H1 (cell line): ENCODE measurements around the gene FCN2. TPM values are rescaled to one million over a fixed set of nuclear protein-coding genes. Genes with fewer than 3 reads are reported as not detected.

ENCODE experiments used
- CTCF ChIA-PET: fragments of 300-600 bp; sonication (Branson Sonifier 250); formaldehyde crosslinking; loops from one replicate; lab custom pipeline; 2021; ENCODE audit not compliant: partially characterized antibody; lab: Charles Lee
- POLR2A ChIA-PET: fragments of 300-600 bp; sonication (Branson Sonifier 250); formaldehyde crosslinking; loops from one replicate; lab custom pipeline; 2021; ENCODE audit warnings: inconsistent platforms; ENCODE audit not compliant: partially characterized antibody; lab: Charles Lee
- DNase-seq, 2 experiments: peaks; one replicate each; pipeline versions ENCODE4 v3.0.0 to v3.0.0-alpha.2; 2010 to 2022; ENCODE audit warnings: low spot score in 2 of 2, low read depth in 1 of 2, mixed read lengths in 1 of 2
- FAIRE-seq: peaks from 2 replicates; lab custom pipeline; 2011; peaks lifted over from hg19 to GRCh38; lab: Jason Lieb, UNC
- H2AFZ ChIP-seq: 2 replicates; pipeline ENCODE4 v1.8.1; 2012; ENCODE audit warnings: low read length, inconsistent platforms
- H2AK5ac ChIP-seq: 2 replicates; pipeline ENCODE4 v1.6.1; 2013; ENCODE audit warnings: low read depth, low read length
- H2BK120ac ChIP-seq: replicated peaks from 2 replicates; pipeline ENCODE3; 2013; ENCODE audit warnings: low read depth, low read length, inconsistent platforms
- H2BK12ac ChIP-seq: 2 replicates; pipeline ENCODE4 v1.6.1; 2013; ENCODE audit warnings: low read depth, low read length
- H2BK15ac ChIP-seq: 2 replicates; pipeline ENCODE4 v1.6.1; 2013; ENCODE audit warnings: low read length
- H2BK20ac ChIP-seq: 2 replicates; pipeline ENCODE4 v1.6.1; 2013; ENCODE audit warnings: low read length
- H2BK5ac ChIP-seq: 2 replicates; pipeline ENCODE4 v1.6.1; 2013; ENCODE audit warnings: low read depth, low read length
- H3K14ac ChIP-seq: 2 replicates; pipeline ENCODE4 v1.6.1; 2013; ENCODE audit warnings: inconsistent platforms; ENCODE audit not compliant: insufficient read length
- H3K18ac ChIP-seq: 2 replicates; pipeline ENCODE4 v1.6.1; 2013; ENCODE audit warnings: low read length; ENCODE audit errors: extremely low read depth
- H3K23ac ChIP-seq: 2 replicates; pipeline ENCODE4 v1.6.1; 2013; ENCODE audit warnings: inconsistent platforms; ENCODE audit not compliant: insufficient read length
- H3K23me2 ChIP-seq: 2 replicates; pipeline ENCODE4 v1.6.1; 2013; ENCODE audit warnings: low read depth, low read length
- H3K27ac ChIP-seq: 2 replicates; pipeline ENCODE4 v1.6.1; 2011; ENCODE audit warnings: low read depth, low read length, inconsistent platforms
- H3K27me3 ChIP-seq, 4 experiments: replicated peaks in 1 of 4; 1 replicate in 1 of 4; 2 replicates in 3 of 4; pipeline versions ENCODE4 v1.6.1 to v1.8.1; 2011 to 2013; ENCODE audit warnings: low read length in 3 of 4, mild to moderate bottlenecking in 3 of 4, inconsistent platforms in 2 of 4, mixed read lengths in 2 of 4, moderate library complexity in 1 of 4; ENCODE audit not compliant: control insufficient read depth in 3 of 4, insufficient read depth in 3 of 4; ENCODE audit errors: extremely low read depth in 1 of 4
- H3K36me3 ChIP-seq, 4 experiments: 2 replicates each; pipeline versions ENCODE4 v1.6.1 to v1.8.1; 2011 to 2013; ENCODE audit warnings: mild to moderate bottlenecking in 4 of 4, low read length in 3 of 4, moderate library complexity in 2 of 4, control low read depth in 1 of 4, inconsistent platforms in 1 of 4; ENCODE audit not compliant: insufficient read depth in 4 of 4, control insufficient read depth in 2 of 4
- H3K4ac ChIP-seq: replicated peaks from 2 replicates; pipeline ENCODE3; 2013; ENCODE audit warnings: low read length, low read depth, mixed read lengths, inconsistent platforms; ENCODE audit not compliant: insufficient read length
- H3K4me1 ChIP-seq, 4 experiments: replicated peaks in 1 of 4; 1 replicate in 1 of 4; 2 replicates in 3 of 4; pipeline versions ENCODE4 v1.6.1 to v1.8.1; 2011 to 2013; ENCODE audit warnings: low read length in 3 of 4, inconsistent platforms in 2 of 4, mixed read lengths in 1 of 4; ENCODE audit not compliant: insufficient read depth in 4 of 4, control insufficient read depth in 3 of 4
- H3K4me2 ChIP-seq, 2 experiments: 2 replicates each; pipeline versions ENCODE4 v1.6.1 to v1.8.1; 2011 to 2013; ENCODE audit warnings: low read depth in 2 of 2, low read length in 2 of 2, control low read depth in 1 of 2, inconsistent platforms in 1 of 2, mild to moderate bottlenecking in 1 of 2; ENCODE audit not compliant: insufficient read depth in 1 of 2
- H3K4me3 ChIP-seq, 4 experiments: fragments of 200-600, 300-600 bp in 1 of 4; sonication (generic), shearing (Covaris generic), sonication (Bioruptor Twin) in 1 of 4; 2 replicates each; pipeline versions ENCODE4 v1.5.1 to v1.8.1; 2011 to 2016; ENCODE audit warnings: low read length in 4 of 4, low read depth in 3 of 4, control low read depth in 2 of 4, inconsistent platforms in 2 of 4, mild to moderate bottlenecking in 2 of 4, mixed read lengths in 1 of 4, moderate library complexity in 1 of 4; ENCODE audit not compliant: insufficient read depth in 2 of 4; ENCODE audit errors: extremely low read depth in 1 of 4
- H3K56ac ChIP-seq: replicated peaks from 2 replicates; pipeline ENCODE3; 2013; ENCODE audit warnings: low read depth, mild to moderate bottlenecking, mixed read lengths, low read length, inconsistent platforms; ENCODE audit not compliant: insufficient read length
- H3K79me1 ChIP-seq: 2 replicates; pipeline ENCODE4 v1.6.1; 2013; ENCODE audit warnings: low read depth, low read length, control low read depth
- H3K79me2 ChIP-seq, 2 experiments: 2 replicates each; pipeline versions ENCODE4 v1.6.1 to v1.8.1; 2012 to 2013; ENCODE audit warnings: low read length in 2 of 2, mild to moderate bottlenecking in 2 of 2, inconsistent platforms in 1 of 2; ENCODE audit not compliant: insufficient read depth in 2 of 2, control insufficient read depth in 1 of 2
- H3K9ac ChIP-seq, 4 experiments: replicated peaks in 1 of 4; 1 replicate in 1 of 4; 2 replicates in 3 of 4; pipeline versions ENCODE4 v1.6.1 to v1.8.1; 2011 to 2013; ENCODE audit warnings: low read depth in 3 of 4, low read length in 3 of 4, control low read depth in 2 of 4, mild to moderate bottlenecking in 2 of 4, moderate library complexity in 2 of 4, inconsistent platforms in 1 of 4; ENCODE audit errors: extremely low read depth in 1 of 4
- H3K9me3 ChIP-seq, 2 experiments: 2 replicates each; pipeline versions ENCODE4 v1.6.1 to v1.8.1; 2012 to 2013; ENCODE audit warnings: mild to moderate bottlenecking in 2 of 2, moderate library complexity in 2 of 2, control low read depth in 1 of 2, inconsistent platforms in 1 of 2, low read depth in 1 of 2, low read length in 1 of 2, mixed read lengths in 1 of 2; ENCODE audit not compliant: insufficient read depth in 2 of 2
- H4K20me1 ChIP-seq, 2 experiments: replicated peaks in 1 of 2; 2 replicates each; pipeline versions ENCODE3 to v1.8.1; 2011 to 2013; ENCODE audit warnings: inconsistent platforms in 2 of 2, low read length in 2 of 2, mild to moderate bottlenecking in 1 of 2; ENCODE audit not compliant: insufficient read depth in 2 of 2, control insufficient read depth in 1 of 2
- H4K5ac ChIP-seq: 2 replicates; pipeline ENCODE4 v1.6.1; 2013; ENCODE audit warnings: low read length, low read depth, mixed read lengths, inconsistent platforms; ENCODE audit not compliant: insufficient read length
- H4K8ac ChIP-seq: 2 replicates; pipeline ENCODE4 v1.8.0; 2013; ENCODE audit warnings: mild to moderate bottlenecking, moderate library complexity, low read length, inconsistent platforms; ENCODE audit not compliant: insufficient read depth; ENCODE audit errors: extremely low read depth
- H4K91ac ChIP-seq: replicated peaks from 2 replicates; pipeline ENCODE3; 2013; ENCODE audit warnings: low read length, mixed read lengths, inconsistent platforms; ENCODE audit not compliant: insufficient read length
- RNF2 ChIP-seq: fragments of 200-900, 300-1000 bp; sonication (generic); IDR thresholded peaks from 2 replicates; pipeline ENCODE4 v1.7.1; 2016; ENCODE audit warnings: borderline replicate concordance, low read depth, mild to moderate bottlenecking, antibody characterized with exemption, low read length; ENCODE audit not compliant: poor library complexity, severe bottlenecking; ENCODE audit errors: missing control alignments
- SP1 ChIP-seq: IDR thresholded peaks from 2 replicates; pipeline ENCODE4 v1.6.1; 2011; ENCODE audit warnings: low read depth, low read length
- WGBS, 2 experiments: shearing (Covaris generic) in 1 of 2; methylation state at CpG; one replicate each; pipeline versions ENCODE4 v1.1.6 to v1.1.7; 2013 to 2015; ENCODE audit warnings: low lambda C conversion rate in 2 of 2, mixed read lengths in 2 of 2, inconsistent platforms in 1 of 2, low coverage in 1 of 2, missing lambda C conversion rate in 1 of 2; ENCODE audit not compliant: insufficient replicate concordance in 2 of 2, insufficient coverage in 1 of 2, insufficient read length in 1 of 2; ENCODE audit errors: extremely low coverage in 1 of 2, missing lambda C conversion rate in 1 of 2; 5-methylcytosine and 5-hydroxymethylcytosine counted together
- polyA plus RNA-seq, 7 experiments: library from polyadenylated mRNA; depleted of rRNA in 3 of 7; stranded (reverse) in 5 of 7; unstranded in 2 of 7; fragments of >200 nt in 5 of 7; fragments of 200-250 nt in 2 of 7; gene quantifications; 1 replicate in 5 of 7; 2 replicates in 1 of 7; 4 replicates in 1 of 7; pipeline versions ENCODE4 v1.2.1 to v1.2.3, GENCODE V29; 2011 to 2013; ENCODE audit warnings: missing spikeins in 2 of 7, mixed read lengths in 2 of 7
- total RNA-seq: library from RNA; stranded (reverse); fragmentation: NEBNext Ultra II Directional; extraction: Animal tissue kit (Norgen Biotek cat#: 25700); gene quantifications from 2 replicates; pipeline ENCODE4 v1.2.1, GENCODE V29; 2021

Gene FCN2
- total and polyA plus RNA-seq, 2 of the 8 experiments (the other 6 are each of a cell fraction or from before 2014, with no cell fraction given) = not detected

GRCh38 chr9:134936346-134937163, 55.9 kb downstream of the FCN2 start:
- Histone ChIP-seq H3K4me3 (no peak overlapping the region), H2BK15ac (no peak overlapping the region), H2BK120ac (no peak overlapping the region), H2BK20ac (no peak overlapping the region), H3K23ac (no peak overlapping the region), H3K4ac (peak overlapping the region; percentile 8), H4K20me1 (no peaks in the 10 kb centered on the region), H3K79me1 (no peaks in the 10 kb centered on the region), H2BK12ac (no peak overlapping the region), H2AK5ac (peak overlapping the region; percentile 65; the same call in 1 of the 2 replicates), H2BK5ac (no peak overlapping the region), H3K36me3 (no peaks in the 10 kb centered on the region), H3K27me3 (no peaks in the 10 kb centered on the region), H4K91ac (no peak overlapping the region), H3K27ac (no peak overlapping the region), H3K9ac (no peak overlapping the region), H3K56ac (no peak overlapping the region), H3K4me2 (no peak overlapping the region), H3K4me1 (peaks cover 0 to 7% (median 3%) of the 10 kb centered on the region in 4 experiments; a peak in 4 of 7 replicates), H4K5ac (no peak overlapping the region), H2AFZ (no peak overlapping the region), H3K14ac (no peak overlapping the region), H3K79me2 (no peaks in the 10 kb centered on the region), H3K9me3 (no peaks in the 10 kb centered on the region), H4K8ac (no peak overlapping the region), H3K23me2 (no peaks in the 10 kb centered on the region), H3K18ac (no peak overlapping the region; the same call in 1 of the 2 replicates)
- DNase-seq = no peak
- TF ChIP-seq SP1 = peak; percentile 32; the same call in 1 of the 2 replicates
- no peak for TF ChIP-seq RNF2
- 89% methylated on average over 13 of the region's 13 CpGs; no CpG with 5 or more reads in 1 of the 2 experiments for WGBS, 2 experiments
- ChIA-PET POLR2A (interaction anchor here (1.1 kb wide), 1 partner anchor 41 kb away, joined by 3 read pairs; no protein-coding TSS in a partner anchor), CTCF (interaction anchor here (1.2 to 1.6 kb wide), 2 partner anchors 46 to 71 kb away, joined by 3 to 4 read pairs; no protein-coding TSS in a partner anchor)
- FAIRE-seq = no peak
